ENCODE data around the gene TMEM259. TPM values are rescaled to one million over a fixed set of nuclear protein-coding genes. Genes with fewer than 3 reads are reported as not detected.

Gene TMEM259
- total and polyA plus RNA-seq, 5 donors, result 127 to 164 (median 145) TPM

DNA sequence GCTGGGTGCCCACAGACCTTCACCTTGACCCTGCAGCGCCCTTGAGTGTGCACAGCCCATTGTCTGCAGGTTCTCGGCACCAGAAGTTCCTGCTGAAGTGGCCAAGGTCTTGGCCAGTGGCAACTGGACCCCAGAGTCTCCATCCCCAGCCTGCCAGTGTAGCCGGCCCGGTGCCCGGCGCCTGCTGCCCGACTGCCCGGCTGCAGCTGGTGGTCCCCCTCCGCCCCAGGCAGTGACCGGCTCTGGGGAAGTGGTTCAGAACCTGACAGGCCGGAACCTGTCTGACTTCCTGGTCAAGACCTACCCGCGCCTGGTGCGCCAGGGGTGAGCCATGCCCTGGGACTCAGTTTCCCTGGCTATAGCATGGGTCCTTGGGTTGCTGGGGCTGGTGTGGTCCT is 34.1 kb upstream of the TMEM259 start:
- DNase-seq (peak in 2 of 3 donors; percentile 43 to 46), ATAC-seq (no peak)
- no peak overlapping the region for H3K4me3 ChIP-seq (ENCODE audit: low read length)
- intact Hi-C loops (cut with DNase I), result no loop called here
- WGBS, result 94% methylated on average over 14 of the region's 14 CpGs
- no peaks in the 10 kb centered on the region for H3K4me1 ChIP-seq (ENCODE audit: control insufficient read depth, insufficient read depth, low read length)
- H3K27ac ChIP-seq (ENCODE audit: low read length), result no peak overlapping the region
- H3K27me3 ChIP-seq (ENCODE audit: control insufficient read depth, insufficient read depth), result no peaks in the 10 kb centered on the region
- peaks cover 5% of the 10 kb centered on the region for H3K9me3 ChIP-seq (ENCODE audit: control insufficient read depth, low read length)

GRCh38 chr19:1054102-1055027 is 33.4 kb upstream of the TMEM259 start:
- intact Hi-C loops (cut with DNase I), result no loop called here
- Histone ChIP-seq H3K4me1 (ENCODE audit: control insufficient read depth, insufficient read depth, low read length) (no peaks in the 10 kb centered on the region), H3K9me3 (ENCODE audit: control insufficient read depth, low read length) (peaks cover 5% of the 10 kb centered on the region), H3K27ac (ENCODE audit: low read length) (no peak overlapping the region), H3K27me3 (ENCODE audit: control insufficient read depth, insufficient read depth) (no peaks in the 10 kb centered on the region), H3K4me3 (ENCODE audit: low read length) (no peak overlapping the region)
- 93% methylated on average over 28 of the region's 28 CpGs for WGBS
- ATAC-seq, result peak in 1 of 2 donors; percentile 5
- DNase-seq, result peak in 1 of 3 donors; percentile 42

DNA sequence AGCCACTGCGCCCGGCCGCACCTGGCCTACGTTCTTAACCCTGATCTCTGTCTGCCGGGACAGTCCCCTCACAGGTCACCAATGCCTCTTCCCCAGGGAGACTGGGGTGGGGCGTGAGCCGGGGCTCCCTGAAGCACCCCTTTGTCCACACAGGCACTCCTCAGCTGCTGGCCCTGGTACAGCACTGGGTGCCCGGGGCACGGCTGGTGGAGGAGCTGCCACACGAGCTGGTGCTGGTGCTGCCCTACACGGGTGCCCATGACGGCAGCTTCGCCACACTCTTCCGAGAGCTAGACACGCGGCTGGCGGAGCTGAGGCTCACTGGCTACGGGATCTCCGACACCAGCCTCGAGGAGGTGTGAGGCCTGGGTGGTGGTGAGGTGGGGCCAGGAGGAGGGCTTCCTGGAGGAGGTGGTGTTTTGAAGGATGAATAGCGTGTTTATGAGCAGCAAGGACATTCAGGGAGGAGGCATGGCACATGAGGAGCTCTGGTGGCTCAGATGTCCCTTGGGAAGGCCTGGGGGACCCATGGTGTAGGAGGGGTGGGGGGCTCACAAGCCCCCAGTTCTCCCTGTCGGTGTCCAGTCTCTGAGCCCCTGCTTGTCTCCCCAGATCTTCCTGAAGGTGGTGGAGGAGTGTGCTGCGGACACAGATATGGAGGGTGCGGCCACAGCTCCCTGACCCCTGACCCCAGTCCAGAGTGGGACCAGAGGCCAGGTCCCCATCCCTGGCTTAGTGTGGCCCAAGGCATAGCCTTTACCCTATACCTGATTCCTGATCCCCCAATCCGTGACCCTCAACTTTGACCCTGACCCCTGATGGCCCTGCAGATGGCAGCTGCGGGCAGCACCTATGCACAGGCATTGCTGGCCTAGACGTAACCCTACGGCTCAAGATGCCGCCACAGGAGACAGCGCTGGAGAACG is 32.5 kb upstream of the TMEM259 start:
- no peak overlapping the region for H3K4me3 ChIP-seq (ENCODE audit: low read length)
- intact Hi-C loops (cut with DNase I), result no loop called here
- peaks cover 5% of the 10 kb centered on the region for H3K9me3 ChIP-seq (ENCODE audit: control insufficient read depth, low read length)
- DNase-seq (peak in 1 of 3 donors; percentile 51), ATAC-seq (peak in 1 of 2 donors; percentile 6)
- no peaks in the 10 kb centered on the region for H3K4me1 ChIP-seq (ENCODE audit: control insufficient read depth, insufficient read depth, low read length)
- no peaks in the 10 kb centered on the region for H3K27me3 ChIP-seq (ENCODE audit: control insufficient read depth, insufficient read depth)
- WGBS, result 90% methylated on average over 31 of the region's 31 CpGs
- no peak overlapping the region for H3K27ac ChIP-seq (ENCODE audit: low read length)

GRCh38 chr19:1052349-1052975 is 31.5 kb upstream of the TMEM259 start:
- H3K9me3 ChIP-seq (ENCODE audit: control insufficient read depth, low read length), result peaks cover 3% of the 10 kb centered on the region
- ATAC-seq (no peak), DNase-seq (no peak)
- no peaks in the 10 kb centered on the region for H3K4me1 ChIP-seq (ENCODE audit: control insufficient read depth, insufficient read depth, low read length)
- no peaks in the 10 kb centered on the region for H3K27me3 ChIP-seq (ENCODE audit: control insufficient read depth, insufficient read depth)
- 78% methylated on average over 5 of the region's 5 CpGs for WGBS
- H3K4me3 ChIP-seq (ENCODE audit: low read length), result no peak overlapping the region
- intact Hi-C loops (cut with DNase I), result no loop called here
- no peak overlapping the region for H3K27ac ChIP-seq (ENCODE audit: low read length)

DNA sequence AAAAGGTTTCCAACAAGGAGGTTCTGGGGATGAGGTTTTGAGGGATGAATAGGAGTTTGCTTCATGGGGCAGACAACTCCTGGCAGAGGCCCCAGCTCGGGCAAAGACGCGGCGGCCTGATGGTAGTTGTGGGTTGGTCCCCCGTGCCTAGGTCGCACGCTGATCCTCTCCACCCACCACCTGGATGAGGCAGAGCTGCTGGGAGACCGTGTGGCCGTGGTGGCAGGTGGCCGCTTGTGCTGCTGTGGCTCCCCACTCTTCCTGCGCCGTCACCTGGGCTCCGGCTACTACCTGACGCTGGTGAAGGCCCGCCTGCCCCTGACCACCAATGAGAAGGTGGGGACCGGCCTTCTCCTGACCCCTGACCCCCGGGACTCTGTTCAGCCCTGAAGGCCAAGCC is 30.9 kb upstream of the TMEM259 start:
- no peak for ATAC-seq
- intact Hi-C loops (cut with DNase I), result no loop called here
- 90% methylated on average over 17 of the region's 17 CpGs for WGBS

GRCh38 chr19:1050989-1051788 is 30.3 kb upstream of the TMEM259 start:
- DNase-seq (peak in 1 of 3 donors; percentile 47), ATAC-seq (no peak)
- 84% methylated on average over 31 of the region's 31 CpGs for WGBS
- Histone ChIP-seq H3K27me3 (ENCODE audit: control insufficient read depth, insufficient read depth) (no peaks in the 10 kb centered on the region), H3K27ac (ENCODE audit: low read length) (no peak overlapping the region), H3K9me3 (ENCODE audit: control insufficient read depth, low read length) (no peaks in the 10 kb centered on the region), H3K4me1 (ENCODE audit: control insufficient read depth, insufficient read depth, low read length) (no peaks in the 10 kb centered on the region), H3K4me3 (ENCODE audit: low read length) (no peak overlapping the region)
- intact Hi-C loops (cut with DNase I), result no loop called here

More for the DNA sequence above, 30.9 kb upstream of the TMEM259 start:
- Histone ChIP-seq H3K4me1 (ENCODE audit: control insufficient read depth, insufficient read depth, low read length) (no peaks in the 10 kb centered on the region), H3K27me3 (ENCODE audit: control insufficient read depth, insufficient read depth) (no peaks in the 10 kb centered on the region), H3K4me3 (ENCODE audit: low read length) (no peak overlapping the region), H3K27ac (ENCODE audit: low read length) (no peak overlapping the region), H3K9me3 (ENCODE audit: control insufficient read depth, low read length) (no peaks in the 10 kb centered on the region)
- no peak for DNase-seq

- no peak overlapping the region for H3K4me3 ChIP-seq (ENCODE audit: low read length)
- H3K27me3 ChIP-seq (ENCODE audit: control insufficient read depth, insufficient read depth), result no peaks in the 10 kb centered on the region
- H3K4me1 ChIP-seq (ENCODE audit: control insufficient read depth, insufficient read depth, low read length), result no peaks in the 10 kb centered on the region
- no peak overlapping the region for H3K27ac ChIP-seq (ENCODE audit: low read length)
- intact Hi-C loops (cut with DNase I), result loop anchor here in 1 of 4 donors (10.0 kb wide), 1 partner anchor 45 kb away; the partner anchor contains the start of gene POLR2E
- no peak for ATAC-seq
- DNase-seq, result peak in 1 of 3 donors; percentile 40
- H3K9me3 ChIP-seq (ENCODE audit: control insufficient read depth, low read length), result no peaks in the 10 kb centered on the region
- WGBS, result 60% methylated on average over 11 of the region's 11 CpGs
These were observed 28.9 kb upstream of the TMEM259 start for GRCh38 chr19:1049800-1050199.

DNA sequence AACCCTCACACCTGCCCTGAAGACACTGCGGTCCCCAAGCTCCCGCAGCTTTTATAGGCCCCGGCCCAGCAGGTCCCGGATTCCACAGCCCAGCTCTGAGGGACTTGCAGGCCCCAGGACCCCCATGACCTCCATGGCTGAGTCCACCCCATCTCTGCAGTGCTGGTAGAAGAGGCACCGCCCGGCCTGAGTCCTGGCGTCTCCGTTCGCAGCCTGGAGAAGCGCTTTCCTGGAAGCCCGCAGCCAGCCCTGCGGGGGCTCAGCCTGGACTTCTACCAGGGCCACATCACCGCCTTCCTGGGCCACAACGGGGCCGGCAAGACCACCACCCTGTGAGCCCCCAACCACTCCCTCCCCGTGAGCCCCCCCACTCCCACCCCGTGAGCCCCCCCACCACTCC is 28.2 kb upstream of the TMEM259 start:
- WGBS, result 92% methylated on average over 17 of the region's 17 CpGs
- Histone ChIP-seq H3K27ac (ENCODE audit: low read length) (no peak overlapping the region), H3K27me3 (ENCODE audit: control insufficient read depth, insufficient read depth) (no peaks in the 10 kb centered on the region), H3K4me3 (ENCODE audit: low read length) (no peak overlapping the region), H3K9me3 (ENCODE audit: control insufficient read depth, low read length) (no peaks in the 10 kb centered on the region), H3K4me1 (ENCODE audit: control insufficient read depth, insufficient read depth, low read length) (no peaks in the 10 kb centered on the region)
- DNase-seq, result no peak
- ATAC-seq, result no peak
- intact Hi-C loops (cut with DNase I), result loop anchor here in 1 of 4 donors (10.0 kb wide), 1 partner anchor 46 kb away; the partner anchor contains the start of gene POLR2E

DNA sequence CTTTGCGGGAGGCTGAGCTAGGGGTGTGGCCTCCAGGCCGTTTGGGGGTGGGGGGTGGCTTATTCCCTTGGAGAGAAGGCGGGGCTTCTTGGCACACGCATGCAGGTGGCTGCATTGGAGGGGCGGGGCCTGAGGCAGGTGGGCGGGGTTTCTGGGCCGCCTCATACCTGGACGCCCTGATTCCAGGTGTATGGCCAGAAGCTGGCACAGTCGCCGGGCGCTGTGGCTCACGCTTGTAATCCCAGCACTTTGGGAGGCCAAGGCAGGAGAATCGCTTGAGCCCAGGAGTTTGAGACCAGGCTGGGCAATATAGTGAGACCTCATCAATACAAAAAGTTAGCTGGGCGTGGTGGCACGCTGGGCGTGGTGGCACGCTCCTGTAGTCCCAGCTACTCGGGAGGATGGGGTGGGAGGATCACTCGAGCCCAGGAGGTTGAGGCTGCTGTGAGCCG is 26.8 kb upstream of the TMEM259 start:
- Histone ChIP-seq H3K4me1 (ENCODE audit: control insufficient read depth, insufficient read depth, low read length) (no peaks in the 10 kb centered on the region), H3K4me3 (ENCODE audit: low read length) (no peak overlapping the region), H3K27me3 (ENCODE audit: control insufficient read depth, insufficient read depth) (no peaks in the 10 kb centered on the region), H3K9me3 (ENCODE audit: control insufficient read depth, low read length) (no peaks in the 10 kb centered on the region), H3K27ac (ENCODE audit: low read length) (no peak overlapping the region)
- no peak for ATAC-seq
- intact Hi-C loops (cut with DNase I), result loop anchor here in 1 of 4 donors (10.0 kb wide), 1 partner anchor 47 kb away; the partner anchor contains the start of gene POLR2E
- 86% methylated on average over 20 of the region's 20 CpGs for WGBS
- peak in 1 of 3 donors; percentile 46 for DNase-seq

Measured in right cardiac atrium (tissue), 5 donors.